LNCAP (cell line): ENCODE data around the gene ANGPTL7.

Source experiments
- CTCF ChIP-seq: fragments of 450-650 bp; IDR thresholded peaks from 2 replicates; pipeline ENCODE4 v1.5.1; 2017; ENCODE audit warnings: mild to moderate bottlenecking

Gene ANGPTL7

GRCh38 chr1:11245248-11245647 is 56.1 kb downstream of the ANGPTL7 start:
- TF ChIP-seq CTCF, result no peak
